HG02763 (cell line): Measurements from ENCODE around the gene SLC44A3.
"Not testable (repeated sequence)": the region's sequence is repeated elsewhere in the genome, so short reads cannot be mapped to it uniquely, and the experiment has no call there.

Experiments
- ATAC-seq: cut with Tn5 transposase; IDR thresholded peaks from one replicate; pipeline ENCODE4 v1.9.1; 2021; ENCODE audit warnings: mild to moderate bottlenecking, moderate library complexity; ENCODE audit not compliant: unreplicated experiment

Gene SLC44A3

DNA sequence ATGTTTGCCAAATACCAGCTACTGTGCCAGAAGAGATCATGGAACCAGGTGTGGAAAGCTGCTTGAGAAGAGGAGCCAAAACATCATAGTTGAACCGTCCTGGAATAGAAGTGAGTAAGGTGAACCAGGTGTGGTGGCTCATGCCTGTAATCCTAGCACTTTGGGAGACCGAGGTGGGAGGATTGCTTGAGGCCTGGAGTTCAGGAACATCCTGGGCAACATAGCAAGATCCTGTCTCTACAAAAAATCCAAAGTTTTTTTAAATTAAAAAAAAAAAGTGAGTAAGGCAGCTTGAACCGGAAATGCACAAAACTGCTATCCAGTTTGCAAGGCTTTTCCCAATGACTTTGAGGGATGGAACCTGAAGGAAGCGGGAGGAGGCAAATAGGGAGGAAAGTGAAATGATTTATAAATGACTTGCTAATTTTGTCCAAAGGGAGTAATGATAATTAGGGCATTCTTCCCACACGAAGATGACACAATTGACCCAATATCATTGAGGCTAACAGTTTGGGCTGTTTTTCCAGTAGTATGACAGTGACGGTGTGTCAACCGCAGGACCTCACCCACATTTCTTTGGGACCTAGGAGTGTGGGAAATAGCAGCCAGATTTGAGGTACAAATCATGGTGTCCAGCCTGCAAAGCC, 108.3 kb downstream of the SLC44A3 start:
- no peak for ATAC-seq

DNA sequence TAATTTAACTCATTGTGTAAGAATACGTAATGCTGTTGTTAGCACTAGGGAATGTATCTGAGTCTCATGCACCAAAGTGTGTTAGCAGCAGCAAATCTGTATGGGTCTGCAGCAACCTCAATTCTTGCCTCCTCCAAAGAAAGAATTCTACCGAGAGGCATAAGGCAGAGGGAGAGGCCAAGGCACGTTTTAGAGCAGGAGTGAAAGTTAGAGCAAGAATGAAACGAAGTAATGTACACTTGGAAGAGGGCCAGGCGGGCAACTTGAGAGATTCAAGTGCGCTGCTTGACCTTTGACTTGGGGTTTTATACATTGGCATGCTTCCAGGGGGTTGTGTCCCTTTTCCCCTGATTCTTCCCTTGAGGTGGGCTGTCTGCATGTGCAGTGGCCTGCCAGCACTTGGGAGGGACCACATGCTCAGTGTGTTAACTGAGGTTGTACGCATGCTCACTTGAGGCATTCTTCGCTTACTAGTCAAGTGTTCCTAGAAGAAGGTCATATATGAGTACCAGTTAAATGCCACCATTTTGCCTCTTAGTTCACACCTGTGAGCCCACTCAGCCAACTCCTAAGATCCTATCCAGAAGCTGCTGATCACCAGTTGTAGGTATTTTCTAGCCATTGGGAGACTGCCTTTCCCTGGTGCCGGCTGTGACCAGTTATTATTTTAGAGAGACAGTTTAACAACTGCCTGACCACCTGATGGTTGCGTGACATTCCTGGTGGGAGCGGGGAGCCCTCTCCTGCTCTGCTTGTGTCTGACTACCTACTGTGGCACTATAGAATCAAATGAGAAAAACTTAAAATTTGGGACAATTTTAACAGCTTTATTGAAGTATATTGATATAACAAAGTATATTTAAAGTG, 109.4 kb downstream of the SLC44A3 start:
- no peak for ATAC-seq

DNA sequence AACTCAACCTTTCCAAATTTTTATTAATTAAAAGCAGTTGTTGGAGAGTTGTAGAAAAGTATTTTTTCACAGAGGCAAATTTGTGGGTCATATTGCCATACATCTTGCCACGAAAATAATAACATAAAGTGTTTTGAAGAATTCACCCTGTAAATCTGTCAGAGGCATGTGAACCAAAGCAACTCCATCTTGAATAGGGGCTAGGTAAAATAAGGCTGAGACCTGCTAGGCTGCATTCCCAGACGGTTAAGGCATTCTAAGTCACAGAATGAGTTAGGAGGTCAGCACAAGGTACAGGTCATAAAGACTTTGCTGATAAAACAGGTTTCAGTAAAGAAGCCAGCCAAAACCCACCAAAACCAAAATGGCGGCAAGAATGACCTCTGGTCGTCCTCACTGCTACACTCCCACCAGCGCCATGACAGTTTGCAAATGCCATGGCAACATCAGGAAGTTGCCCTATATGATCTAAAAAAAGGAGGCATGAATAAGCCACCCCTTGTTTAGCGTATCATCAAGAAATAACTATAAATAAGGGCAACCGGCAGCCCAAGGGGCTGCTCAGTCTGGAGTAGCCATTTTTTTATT, 111.2 kb downstream of the SLC44A3 start:
- no peak for ATAC-seq

DNA sequence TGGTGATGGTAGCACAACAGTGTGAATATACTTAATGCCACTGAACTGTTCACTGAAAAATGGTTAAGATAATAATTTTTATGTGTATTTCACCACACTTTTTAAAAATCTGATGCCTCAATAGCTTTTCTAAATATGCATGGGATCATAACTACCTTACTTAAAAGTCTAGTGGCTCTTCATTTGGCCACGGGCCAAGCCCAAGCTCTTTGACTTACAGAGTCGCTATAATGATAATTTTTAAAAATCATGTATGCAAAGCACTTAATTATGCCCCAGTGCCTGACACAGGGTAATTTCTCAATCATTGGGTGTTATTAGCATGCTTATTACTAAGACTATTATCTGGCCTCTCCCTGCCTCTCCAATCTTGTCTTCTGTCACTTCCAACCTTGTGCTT, 114.4 kb downstream of the SLC44A3 start:
- ATAC-seq: no peak

DNA sequence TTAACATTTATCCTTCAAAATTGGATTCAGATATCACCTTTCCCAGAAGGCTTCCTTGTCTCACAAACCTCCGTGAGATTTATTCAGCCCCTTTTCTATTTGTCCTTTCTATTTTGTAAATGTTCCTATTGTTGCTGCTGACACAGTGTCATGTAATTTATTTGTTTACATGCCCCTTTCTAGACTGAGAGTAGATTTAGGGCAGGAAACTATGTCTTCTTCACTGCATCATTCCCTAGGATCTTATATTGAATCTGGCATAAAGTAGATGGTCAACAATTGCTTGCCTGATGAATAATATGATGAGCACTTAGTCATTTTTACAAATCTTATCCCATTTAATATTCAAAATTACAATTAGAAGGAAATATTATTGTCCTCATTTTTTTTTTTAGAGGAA, 114.9 kb downstream of the SLC44A3 start:
- no peak for ATAC-seq

DNA sequence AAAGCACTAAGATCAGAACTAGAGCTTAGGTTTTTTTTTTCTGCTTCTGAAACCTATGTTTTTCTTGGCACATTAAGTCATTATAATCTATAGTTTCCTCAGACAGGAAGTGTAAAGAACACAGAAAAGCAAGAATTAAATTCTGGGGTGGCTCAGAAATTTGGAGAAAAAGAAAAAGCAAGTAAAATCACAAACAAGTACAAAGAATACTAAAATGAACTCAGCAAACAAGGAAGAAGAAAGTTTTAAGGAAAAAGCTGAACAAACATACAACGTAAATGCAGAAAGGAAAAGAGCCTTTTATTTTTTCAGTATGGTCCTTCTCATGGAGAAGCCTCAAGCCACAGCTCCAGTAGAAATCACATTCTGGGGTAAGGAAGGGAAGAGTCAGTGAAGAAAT, 115.3 kb downstream of the SLC44A3 start:
- ATAC-seq: no peak

DNA sequence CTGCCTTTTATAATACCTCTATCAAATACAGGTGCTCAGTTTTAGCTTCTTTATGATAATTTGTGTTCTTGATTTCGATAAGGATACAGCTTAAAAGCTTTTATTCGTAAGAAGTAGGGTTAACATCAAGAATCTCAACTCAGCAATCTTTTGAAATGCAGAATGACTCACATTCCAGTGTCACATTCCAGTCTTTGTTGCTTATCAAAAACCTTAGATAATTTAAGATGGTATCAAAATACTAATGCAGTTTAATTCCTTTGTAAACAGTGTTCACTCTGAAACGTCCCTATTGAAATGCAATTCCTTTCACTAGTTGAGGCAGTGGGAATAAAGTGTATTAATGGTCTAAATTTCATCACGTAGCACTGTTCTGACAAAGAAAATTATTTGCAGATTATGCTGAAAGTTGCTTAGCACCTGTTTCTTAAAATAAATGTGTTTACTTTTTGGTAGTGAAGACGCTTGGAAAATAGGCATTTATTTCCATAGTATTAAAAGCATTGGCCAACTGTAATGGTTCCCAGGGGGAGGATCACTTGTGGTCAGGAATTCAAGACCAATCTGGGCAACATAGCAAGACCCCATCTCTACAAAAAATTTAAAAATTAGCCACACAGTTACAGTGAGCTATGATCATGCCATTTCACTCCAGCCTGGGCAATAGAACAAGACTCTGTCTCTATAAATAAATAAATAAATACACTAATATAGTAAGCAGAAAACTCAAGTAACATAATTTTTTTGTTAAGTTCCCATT, 116.9 kb downstream of the SLC44A3 start:
- no peak for ATAC-seq

DNA sequence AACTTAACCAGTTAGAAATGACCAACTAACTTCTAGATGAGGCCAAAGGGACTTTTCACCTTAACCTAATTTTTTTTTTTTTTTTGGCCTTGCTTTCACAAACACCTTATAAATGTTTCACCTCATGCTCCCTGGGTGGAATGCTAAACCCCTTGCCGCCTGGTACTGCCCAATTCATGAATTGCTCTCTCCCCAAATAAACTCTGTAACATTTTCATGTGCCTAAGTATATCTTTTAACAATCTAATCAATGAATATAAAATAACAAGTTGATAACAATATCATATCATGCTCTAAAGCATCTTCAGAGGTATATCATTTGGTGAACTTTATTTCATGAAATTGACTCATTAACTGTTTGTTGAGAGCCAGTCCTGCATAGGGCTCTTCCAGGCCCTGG, 117.7 kb downstream of the SLC44A3 start:
- no peak for ATAC-seq

DNA sequence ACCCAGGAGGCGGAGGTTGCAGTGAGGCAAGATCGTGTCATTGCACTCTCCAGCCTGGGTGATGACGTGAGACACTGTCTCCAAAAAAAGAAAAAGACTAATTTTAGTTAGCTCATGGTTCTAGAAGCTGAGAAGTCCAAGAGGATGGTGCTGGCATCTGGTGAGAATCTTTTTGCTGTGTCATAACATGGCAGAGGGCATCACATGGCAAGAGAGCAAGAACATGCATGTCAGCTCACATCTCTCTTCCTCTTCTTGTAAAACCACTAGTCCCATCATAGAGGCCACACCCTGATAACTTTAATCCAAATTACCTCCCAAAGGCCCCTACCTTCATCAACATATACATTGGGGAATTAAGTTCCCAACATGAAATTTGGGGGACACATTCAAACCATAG, 120.6 kb downstream of the SLC44A3 start:
- no peak for ATAC-seq

DNA sequence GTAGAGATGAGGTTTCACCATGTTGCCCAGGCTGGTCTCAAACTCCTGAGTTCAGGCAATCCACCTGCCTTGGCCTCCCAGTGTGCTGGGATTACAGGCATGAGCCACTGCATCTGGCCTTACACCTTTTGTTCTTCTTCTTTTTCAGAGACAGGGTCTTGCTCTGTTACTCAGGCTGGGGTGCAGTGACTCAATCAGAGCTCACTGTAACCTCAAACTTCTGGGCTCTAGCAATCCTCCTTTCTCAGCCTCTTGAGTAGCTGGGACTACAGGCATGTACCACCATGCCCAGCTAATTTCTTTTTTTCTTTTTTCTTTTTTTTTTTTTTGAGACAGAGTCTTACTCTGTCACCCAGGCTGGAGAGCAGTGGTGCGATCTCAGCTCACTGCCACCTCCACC, 121.3 kb downstream of the SLC44A3 start:
- not testable (repeated sequence) for ATAC-seq

DNA sequence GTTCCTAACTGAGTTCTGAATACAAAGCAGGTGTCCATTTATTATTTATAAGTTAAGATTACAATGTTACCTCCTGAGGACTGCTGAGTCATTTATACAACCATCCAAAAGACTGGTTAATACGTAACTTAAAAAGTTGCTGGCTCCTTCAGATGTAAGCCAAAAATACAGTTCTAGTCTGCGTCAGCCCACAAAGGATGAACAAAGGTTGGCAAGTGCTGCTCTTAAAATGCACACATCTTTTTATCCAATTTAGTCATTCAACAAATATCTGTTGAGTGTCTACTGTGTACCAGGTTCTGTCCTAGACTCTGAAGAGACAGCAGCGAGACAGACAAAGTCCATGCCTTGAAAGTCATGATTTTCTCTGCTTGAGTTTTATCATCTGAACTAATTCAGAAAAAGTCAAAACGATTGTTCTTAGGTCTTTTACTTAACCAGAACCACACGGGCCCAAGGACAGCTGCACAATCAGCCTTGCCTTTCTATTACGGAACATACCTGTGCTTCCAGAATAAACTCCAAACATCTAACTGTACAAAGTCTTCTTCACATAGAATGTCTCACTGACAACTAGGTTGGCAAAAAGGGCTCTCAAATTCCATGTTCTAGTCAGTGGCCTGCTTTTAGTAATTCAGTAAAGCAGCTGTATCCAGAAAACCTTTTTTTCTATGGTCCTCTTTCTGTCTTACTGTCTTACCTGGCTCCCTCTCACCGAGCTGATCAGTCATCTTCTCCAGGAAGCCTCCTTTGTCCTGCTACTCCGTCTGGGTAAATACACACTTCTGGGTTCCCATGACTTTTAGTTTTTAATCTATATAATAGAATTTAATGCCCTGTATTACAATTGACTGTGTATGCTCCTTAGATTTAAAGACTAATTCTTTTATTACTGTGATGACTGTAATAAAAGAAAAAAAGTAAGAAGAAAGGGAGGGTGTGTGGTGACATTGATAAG, 122.3 kb downstream of the SLC44A3 start:
- ATAC-seq: no peak
